Ishikawa (cell line): ENCODE data around the gene RNF4.

Source experiments
- CEBPB ChIP-seq: IDR thresholded peaks from 2 replicates; pipeline ENCODE4 v1.6.1; 2012
- CREB1 ChIP-seq: IDR thresholded peaks from 2 replicates; pipeline ENCODE4 v1.6.1; 2012; ENCODE audit warnings: low read depth
- EGR1 ChIP-seq: IDR thresholded peaks from 2 replicates; pipeline ENCODE4 v1.6.1; 2012
- EP300 ChIP-seq: IDR thresholded peaks from 2 replicates; pipeline ENCODE4 v1.6.1; 2012; ENCODE audit warnings: borderline replicate concordance
- FOXM1 ChIP-seq: IDR thresholded peaks from 2 replicates; pipeline ENCODE4 v1.6.1; 2012; ENCODE audit warnings: low read depth, borderline replicate concordance
- MAX ChIP-seq: IDR thresholded peaks from 2 replicates; pipeline ENCODE4 v1.6.1; 2012
- NFIC ChIP-seq: IDR thresholded peaks from 2 replicates; pipeline ENCODE4 v1.6.1; 2012
- RAD21 ChIP-seq: IDR thresholded peaks from 2 replicates; pipeline ENCODE4 v1.6.1; 2012; ENCODE audit warnings: low read depth
- REST ChIP-seq: IDR thresholded peaks from 2 replicates; pipeline ENCODE4 v1.6.1; 2012; ENCODE audit warnings: low read depth, mild to moderate bottlenecking
- TAF1 ChIP-seq: IDR thresholded peaks from 2 replicates; pipeline ENCODE4 v1.6.1; 2012; ENCODE audit warnings: low read depth, mild to moderate bottlenecking
- TCF12 ChIP-seq: IDR thresholded peaks from 2 replicates; pipeline ENCODE4 v1.6.1; 2012; ENCODE audit warnings: low read depth
- TEAD4 ChIP-seq: IDR thresholded peaks from 2 replicates; pipeline ENCODE4 v1.6.1; 2012
- USF1 ChIP-seq: IDR thresholded peaks from 2 replicates; pipeline ENCODE4 v1.6.1; 2012
- YY1 ChIP-seq: IDR thresholded peaks from 2 replicates; pipeline ENCODE4 v1.6.1; 2012; ENCODE audit warnings: low read depth
- ZBTB7A ChIP-seq: IDR thresholded peaks from 2 replicates; pipeline ENCODE4 v1.6.1; 2012; ENCODE audit warnings: low read depth

RNF4 gene

GRCh38 chr4:2494992-2495391 lies 26.1 kb downstream of the RNF4 start:
- TF ChIP-seq REST: no peak
- TF ChIP-seq CREB1: no peak
- TF ChIP-seq CEBPB: no peak
- no peak for TF ChIP-seq NFIC
- TF ChIP-seq EP300: no peak
- TF ChIP-seq TCF12: no peak
- no peak for TF ChIP-seq YY1
- no peak for TF ChIP-seq FOXM1
- TF ChIP-seq RAD21: no peak
- TF ChIP-seq MAX: no peak
- no peak for TF ChIP-seq TEAD4
- no peak for TF ChIP-seq EGR1
- TF ChIP-seq USF1: no peak
- no peak for TF ChIP-seq ZBTB7A

- no peak for TF ChIP-seq CREB1
- TF ChIP-seq REST: no peak
- no peak for TF ChIP-seq NFIC
- no peak for TF ChIP-seq CEBPB
- no peak for TF ChIP-seq RAD21
- no peak for TF ChIP-seq YY1
- TF ChIP-seq TEAD4: no peak
- no peak for TF ChIP-seq ZBTB7A
- TF ChIP-seq TCF12: no peak
- TF ChIP-seq USF1: no peak
- no peak for TF ChIP-seq EGR1
- no peak for TF ChIP-seq MAX
- TF ChIP-seq FOXM1: no peak
- no peak for TF ChIP-seq EP300
- no peak for TF ChIP-seq TAF1
Measured at GRCh38 chr4:2497324-2497723, 28.4 kb downstream of the RNF4 start.

GRCh38 chr4:2497931-2498330 lies 29.0 kb downstream of the RNF4 start:
- TF ChIP-seq CEBPB (no peak), EGR1 (no peak), TAF1 (no peak)

- TF ChIP-seq YY1 (no peak), MAX (no peak), CREB1 (no peak), ZBTB7A (no peak), CEBPB (no peak), TEAD4 (no peak), FOXM1 (no peak), EGR1 (no peak), RAD21 (no peak), TAF1 (no peak), EP300 (no peak), TCF12 (no peak)
Measured at GRCh38 chr4:2500547-2500946, 31.6 kb downstream of the RNF4 start.

GRCh38 chr4:2501034-2501594 lies 32.2 kb downstream of the RNF4 start:
- no peak for TF ChIP-seq ZBTB7A
- no peak for TF ChIP-seq EGR1
- no peak for TF ChIP-seq MAX
- no peak for TF ChIP-seq REST
- TF ChIP-seq TCF12: no peak
- no peak for TF ChIP-seq YY1
- no peak for TF ChIP-seq TAF1
